GM12891 (cell line): Measurements from ENCODE around the gene DOCK4.

Experiments used
- DNase-seq: peaks from one replicate; pipeline ENCODE4 v3.0.0; 2011; ENCODE audit warnings: low spot score; ENCODE audit not compliant: insufficient read length
- FAIRE-seq: peaks from 2 replicates; lab custom pipeline; 2011; peaks lifted over from hg19 to GRCh38; lab: Jason Lieb, UNC
- PAX5 ChIP-seq: IDR thresholded peaks from 2 replicates; pipeline ENCODE4 v1.6.1; 2011; ENCODE audit warnings: low read length, moderate library complexity, mild to moderate bottlenecking; ENCODE audit not compliant: insufficient read depth, severe bottlenecking
- POLR2A ChIP-seq: IDR thresholded peaks from 2 replicates; pipeline ENCODE4 v1.6.1; 2011; ENCODE audit warnings: low read depth, low read length, control low read depth
- POLR2AphosphoS5 ChIP-seq: IDR thresholded peaks from 2 replicates; pipeline ENCODE4 v1.6.1; 2011; ENCODE audit warnings: low read depth, low read length, control low read depth
- POU2F2 ChIP-seq: IDR thresholded peaks from 2 replicates; pipeline ENCODE4 v1.6.1; 2011; ENCODE audit warnings: low read depth, mild to moderate bottlenecking, control low read depth, low read length, moderate library complexity
- SPI1 ChIP-seq: IDR thresholded peaks from 2 replicates; pipeline ENCODE4 v1.6.1; 2011; ENCODE audit warnings: low read depth, low read length, control low read depth
- TAF1 ChIP-seq: IDR thresholded peaks from 2 replicates; pipeline ENCODE4 v1.6.1; 2011; ENCODE audit warnings: low read depth, low read length, control low read depth

DOCK4 gene

GRCh38 chr7:112176693-112177415 lies 29.3 kb downstream of the DOCK4 start:
- no peak for TF ChIP-seq POLR2AphosphoS5
- no peak for TF ChIP-seq PAX5
- TF ChIP-seq SPI1, result no peak
- no peak for TF ChIP-seq TAF1
- TF ChIP-seq POLR2A, result no peak
- no peak for TF ChIP-seq POU2F2
- DNase-seq (no peak), FAIRE-seq (no peak)

- TF ChIP-seq POLR2AphosphoS5, result no peak
- no peak for TF ChIP-seq POU2F2
- no peak for TF ChIP-seq PAX5
- TF ChIP-seq TAF1, result no peak
- TF ChIP-seq POLR2A, result no peak
- no peak for TF ChIP-seq SPI1
Measured at GRCh38 chr7:112176241-112176640, 30.0 kb downstream of the DOCK4 start.

GRCh38 chr7:112174192-112174591 lies 32.0 kb downstream of the DOCK4 start:
- DNase-seq (no peak), FAIRE-seq (no peak)
- TF ChIP-seq TAF1 (no peak), PAX5 (no peak), POU2F2 (no peak), SPI1 (no peak), POLR2AphosphoS5 (no peak), POLR2A (no peak)

More at GRCh38 chr7:112176241-112176640, 30.0 kb downstream of the DOCK4 start:
- DNase-seq, result no peak
- no peak for FAIRE-seq

GRCh38 chr7:112173568-112173905 lies 32.7 kb downstream of the DOCK4 start:
- DNase-seq (no peak), FAIRE-seq (no peak)
- TF ChIP-seq PAX5 (no peak), POLR2A (no peak), POU2F2 (no peak), TAF1 (no peak), POLR2AphosphoS5 (no peak)

GRCh38 chr7:112172870-112173567 lies 33.2 kb downstream of the DOCK4 start:
- TF ChIP-seq POLR2AphosphoS5 (no peak), TAF1 (no peak), POLR2A (no peak), POU2F2 (no peak), SPI1 (no peak), PAX5 (no peak)
- DNase-seq (no peak), FAIRE-seq (no peak)

GRCh38 chr7:112171673-112172072 lies 34.5 kb downstream of the DOCK4 start:
- no peak for TF ChIP-seq SPI1
- DNase-seq, result no peak
- FAIRE-seq, result no peak

GRCh38 chr7:112168915-112169314 lies 37.3 kb downstream of the DOCK4 start:
- TF ChIP-seq SPI1 (no peak), POLR2A (no peak), PAX5 (no peak), POU2F2 (no peak), POLR2AphosphoS5 (no peak), TAF1 (no peak)
- FAIRE-seq, result no peak
- no peak for DNase-seq

- TF ChIP-seq POU2F2 (no peak), POLR2A (no peak), POLR2AphosphoS5 (no peak), SPI1 (no peak), TAF1 (no peak), PAX5 (no peak)
- FAIRE-seq (no peak), DNase-seq (no peak)
Measured at GRCh38 chr7:112167147-112167546, 39.1 kb downstream of the DOCK4 start.

- DNase-seq (no peak), FAIRE-seq (no peak)
- TF ChIP-seq POLR2AphosphoS5, result no peak
- TF ChIP-seq TAF1, result no peak
- no peak for TF ChIP-seq POLR2A
- no peak for TF ChIP-seq SPI1
- no peak for TF ChIP-seq POU2F2
- TF ChIP-seq PAX5, result no peak
Measured at GRCh38 chr7:112162784-112163506, 43.3 kb downstream of the DOCK4 start.

- TF ChIP-seq POLR2AphosphoS5 (no peak), POU2F2 (no peak), POLR2A (no peak), PAX5 (no peak), SPI1 (no peak), TAF1 (no peak)
- FAIRE-seq (no peak), DNase-seq (no peak)
Measured at GRCh38 chr7:112162142-112162766, 43.9 kb downstream of the DOCK4 start.
